GM19099 (cell line): ENCODE results near the gene CC2D1B.

Experiments used
- POLR2A ChIP-seq: IDR thresholded peaks from 3 replicates; pipeline ENCODE4 v1.6.1; 2011; ENCODE audit warnings: low read depth; ENCODE audit not compliant: insufficient read length; ENCODE audit errors: extremely low read depth

CC2D1B gene

GRCh38 chr1:52365746-52366516 is at the start of gene CC2D1B:
TSS of gene CC2D1B (minus strand) at chr1:52366205. CDS start at chr1:52364620, 1,585 bp downstream.
- peak; percentile 97 for TF ChIP-seq POLR2A

- TF ChIP-seq POLR2A, result no peak
Measured at GRCh38 chr1:52414942-52415341, 48.9 kb upstream of the CC2D1B start.

- no peak for TF ChIP-seq POLR2A
Measured at GRCh38 chr1:52413410-52413989, 47.5 kb upstream of the CC2D1B start.

GRCh38 chr1:52404975-52405338 is 39.0 kb upstream of the CC2D1B start:
- TF ChIP-seq POLR2A, result no peak

GRCh38 chr1:52404116-52404974 is 38.3 kb upstream of the CC2D1B start, which contains the start of the genes ORC1 and PRPF38A:
TSS of gene ORC1 (minus strand) at chr1:52404423. CDS start at chr1:52402223, 2,200 bp downstream.
TSS of gene PRPF38A (plus strand) at chr1:52404602. CDS start at chr1:52404750, 148 bp downstream.
- TF ChIP-seq POLR2A, result peak; percentile 87

- TF ChIP-seq POLR2A, result no peak
Measured at GRCh38 chr1:52403566-52404115, 37.6 kb upstream of the CC2D1B start.

GRCh38 chr1:52402860-52403240 is 36.8 kb upstream of the CC2D1B start:
- no peak for TF ChIP-seq POLR2A

- TF ChIP-seq POLR2A, result no peak
Measured at GRCh38 chr1:52400131-52400530, 34.1 kb upstream of the CC2D1B start.

- TF ChIP-seq POLR2A, result no peak
Measured at GRCh38 chr1:52399629-52400028, 33.6 kb upstream of the CC2D1B start.

- no peak for TF ChIP-seq POLR2A
Measured at GRCh38 chr1:52393174-52393573, 27.2 kb upstream of the CC2D1B start.

GRCh38 chr1:52386458-52386857 is 20.5 kb upstream of the CC2D1B start:
- no peak for TF ChIP-seq POLR2A

GRCh38 chr1:52385376-52385775 is 19.4 kb upstream of the CC2D1B start:
- TF ChIP-seq POLR2A, result no peak

GRCh38 chr1:52368383-52369172 is 2.6 kb upstream of the CC2D1B start:
- no peak for TF ChIP-seq POLR2A

- no peak for TF ChIP-seq POLR2A
Measured at GRCh38 chr1:52367272-52367671, 1.3 kb upstream of the CC2D1B start.

- TF ChIP-seq POLR2A, result no peak
Measured at GRCh38 chr1:52366517-52366827, 467 bp upstream of the CC2D1B start.

- no peak for TF ChIP-seq POLR2A
Measured at GRCh38 chr1:52365071-52365745, 797 bp downstream of the CC2D1B start.
